ENCODE measurements around the gene BSND.
A peak's percentile ranks its signal among the peaks of the same experiment; 100 is the strongest.

The BSND gene

DNA sequence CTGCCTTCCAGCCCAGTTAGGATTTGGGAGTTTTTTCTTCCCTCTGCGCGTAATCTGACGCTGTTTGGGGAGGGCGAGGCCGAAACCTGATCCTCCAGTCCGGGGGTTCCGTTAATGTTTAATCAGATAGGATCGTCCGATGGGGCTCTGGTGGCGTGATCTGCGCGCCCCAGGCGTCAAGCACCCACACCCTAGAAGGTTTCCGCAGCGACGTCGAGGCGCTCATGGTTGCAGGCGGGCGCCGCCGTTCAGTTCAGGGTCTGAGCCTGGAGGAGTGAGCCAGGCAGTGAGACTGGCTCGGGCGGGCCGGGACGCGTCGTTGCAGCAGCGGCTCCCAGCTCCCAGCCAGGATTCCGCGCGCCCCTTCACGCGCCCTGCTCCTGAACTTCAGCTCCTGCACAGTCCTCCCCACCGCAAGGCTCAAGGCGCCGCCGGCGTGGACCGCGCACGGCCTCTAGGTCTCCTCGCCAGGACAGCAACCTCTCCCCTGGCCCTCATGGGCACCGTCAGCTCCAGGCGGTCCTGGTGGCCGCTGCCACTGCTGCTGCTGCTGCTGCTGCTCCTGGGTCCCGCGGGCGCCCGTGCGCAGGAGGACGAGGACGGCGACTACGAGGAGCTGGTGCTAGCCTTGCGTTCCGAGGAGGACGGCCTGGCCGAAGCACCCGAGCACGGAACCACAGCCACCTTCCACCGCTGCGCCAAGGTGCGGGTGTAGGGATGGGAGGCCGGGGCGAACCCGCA, 40.8 kb downstream of the BSND start, which contains the start of gene PCSK9:
PCSK9 (plus strand) TSS at position 207 of the 741 bp plus-strand sequence; CDS start at position 497, 290 bp downstream.
- Histone ChIP-seq H3K4me3 (ENCODE audit: low read depth, low read length) (peak within 1 kb of the TSS; percentile 71), H2AFZ (ENCODE audit: low read length, unreplicated experiment) (peak within 1 kb of the TSS; percentile 2), H3K36me3 (ENCODE audit: insufficient read depth, low read length) (no peaks in the 10 kb centered on the region), H3K27me3 (ENCODE audit: insufficient read depth, low read length) (peaks cover 80% of the 10 kb centered on the region), H3K4me1 (ENCODE audit: control insufficient read depth, insufficient read depth, low read length, unreplicated experiment) (no peaks in the 10 kb centered on the region), H3K79me2 (ENCODE audit: control insufficient read depth, insufficient read depth, low read length, unreplicated experiment) (no peaks in the 10 kb centered on the region), H3K27ac (ENCODE audit: low read depth, low read length) (no peak within 1 kb of the TSS)

DNA sequence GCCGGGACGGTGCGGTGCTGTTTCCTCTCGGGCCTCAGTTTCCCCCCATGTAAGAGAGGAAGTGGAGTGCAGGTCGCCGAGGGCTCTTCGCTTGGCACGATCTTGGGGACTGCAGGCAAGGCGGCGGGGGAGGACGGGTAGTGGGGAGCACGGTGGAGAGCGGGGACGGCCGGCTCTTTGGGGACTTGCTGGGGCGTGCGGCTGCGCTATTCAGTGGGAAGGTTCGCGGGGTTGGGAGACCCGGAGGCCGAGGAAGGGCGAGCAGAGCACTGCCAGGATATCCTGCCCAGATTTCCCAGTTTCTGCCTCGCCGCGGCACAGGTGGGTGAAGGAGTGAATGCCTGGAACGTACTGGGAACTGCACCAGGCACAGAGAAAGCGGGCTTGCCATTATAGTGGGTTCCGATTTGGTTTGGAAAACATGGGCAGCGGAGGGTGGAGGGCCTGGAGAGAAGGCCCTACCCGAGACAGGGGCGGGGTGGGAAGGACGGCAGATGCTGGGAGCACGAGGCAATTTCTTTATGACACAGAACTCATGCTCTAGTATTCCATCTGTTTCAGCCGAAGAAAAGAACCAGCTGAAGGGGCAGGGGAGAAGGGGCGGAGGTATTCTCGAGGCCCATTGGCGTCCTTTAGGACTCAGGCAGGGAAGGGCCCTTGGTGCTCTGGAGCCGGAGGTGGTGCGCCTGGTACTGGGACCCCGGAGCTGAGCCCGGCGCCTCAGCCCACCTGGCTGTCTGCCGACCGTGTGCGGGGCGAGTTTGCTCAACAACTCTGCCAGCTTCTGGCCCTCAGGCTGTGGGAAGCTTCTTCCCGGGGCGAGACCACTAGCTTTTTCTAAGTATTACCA, 41.6 kb downstream of the BSND start:
- Histone ChIP-seq H3K27me3 (ENCODE audit: insufficient read depth, low read length) (peaks cover 72% of the 10 kb centered on the region), H3K4me3 (ENCODE audit: low read depth, low read length) (peak overlapping the region; percentile 71), H3K36me3 (ENCODE audit: insufficient read depth, low read length) (no peaks in the 10 kb centered on the region), H3K4me1 (ENCODE audit: control insufficient read depth, insufficient read depth, low read length, unreplicated experiment) (no peaks in the 10 kb centered on the region), H3K27ac (ENCODE audit: low read depth, low read length) (no peak overlapping the region), H2AFZ (ENCODE audit: low read length, unreplicated experiment) (no peak overlapping the region), H3K79me2 (ENCODE audit: control insufficient read depth, insufficient read depth, low read length, unreplicated experiment) (no peaks in the 10 kb centered on the region)

DNA sequence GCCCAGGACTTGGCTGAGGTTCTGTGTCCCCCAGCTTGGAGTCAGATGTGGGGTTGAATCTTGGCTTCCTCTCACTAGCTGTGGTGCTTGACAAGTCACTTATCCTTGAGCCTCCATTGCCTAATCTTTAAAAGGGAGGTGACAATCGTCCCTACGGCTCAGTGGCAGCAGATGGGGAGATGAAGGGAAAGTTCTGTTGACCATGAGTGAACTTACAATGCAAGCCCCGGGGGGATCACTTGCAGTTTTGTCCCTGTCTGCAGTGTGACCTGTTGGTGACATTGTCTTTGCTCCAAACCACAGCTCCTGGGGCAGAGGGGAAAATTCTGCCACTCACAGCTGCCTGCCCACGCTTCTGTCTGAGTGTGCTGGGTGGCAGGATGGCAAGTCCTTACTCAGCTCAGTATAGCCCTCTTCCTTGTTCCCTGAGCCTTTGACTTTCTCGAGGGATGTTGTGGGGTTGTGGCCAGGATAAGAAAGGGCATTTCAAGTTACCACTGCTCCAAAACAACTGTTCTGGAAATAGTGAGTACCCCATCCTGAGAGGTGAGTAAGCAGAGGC, 42.3 kb downstream of the BSND start:
- Histone ChIP-seq H3K36me3 (ENCODE audit: insufficient read depth, low read length) (no peaks in the 10 kb centered on the region), H3K27ac (ENCODE audit: low read depth, low read length) (no peak overlapping the region), H3K79me2 (ENCODE audit: control insufficient read depth, insufficient read depth, low read length, unreplicated experiment) (no peaks in the 10 kb centered on the region), H2AFZ (ENCODE audit: low read length, unreplicated experiment) (no peak overlapping the region), H3K27me3 (ENCODE audit: insufficient read depth, low read length) (peaks cover 65% of the 10 kb centered on the region), H3K4me1 (ENCODE audit: control insufficient read depth, insufficient read depth, low read length, unreplicated experiment) (no peaks in the 10 kb centered on the region), H3K4me3 (ENCODE audit: low read depth, low read length) (no peak overlapping the region; the same call in 1 of the 2 replicates)

DNA sequence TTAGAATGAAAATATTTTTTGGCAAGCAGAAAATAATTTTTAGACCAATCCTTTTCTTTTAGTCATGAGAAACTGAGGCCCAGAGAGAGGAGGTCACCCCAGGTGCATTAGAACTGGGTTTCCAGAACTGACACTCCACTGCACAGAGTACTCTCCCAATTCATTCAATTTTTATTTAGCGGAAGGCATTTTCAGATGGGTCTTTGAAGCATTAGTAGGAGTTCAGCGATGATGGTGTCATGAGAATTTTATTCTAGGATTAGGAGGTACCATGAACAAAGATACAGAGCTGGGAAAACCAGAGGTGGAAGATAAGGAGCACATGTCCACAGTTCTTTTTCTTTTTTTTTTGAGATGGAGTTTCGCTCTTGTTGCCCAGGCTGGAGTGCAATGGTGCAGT, 42.9 kb downstream of the BSND start:
- no peaks in the 10 kb centered on the region for H3K36me3 ChIP-seq (ENCODE audit: insufficient read depth, low read length)
- H3K4me3 ChIP-seq (ENCODE audit: low read depth, low read length), result no peak overlapping the region
- H3K79me2 ChIP-seq (ENCODE audit: control insufficient read depth, insufficient read depth, low read length, unreplicated experiment), result no peaks in the 10 kb centered on the region

DNA sequence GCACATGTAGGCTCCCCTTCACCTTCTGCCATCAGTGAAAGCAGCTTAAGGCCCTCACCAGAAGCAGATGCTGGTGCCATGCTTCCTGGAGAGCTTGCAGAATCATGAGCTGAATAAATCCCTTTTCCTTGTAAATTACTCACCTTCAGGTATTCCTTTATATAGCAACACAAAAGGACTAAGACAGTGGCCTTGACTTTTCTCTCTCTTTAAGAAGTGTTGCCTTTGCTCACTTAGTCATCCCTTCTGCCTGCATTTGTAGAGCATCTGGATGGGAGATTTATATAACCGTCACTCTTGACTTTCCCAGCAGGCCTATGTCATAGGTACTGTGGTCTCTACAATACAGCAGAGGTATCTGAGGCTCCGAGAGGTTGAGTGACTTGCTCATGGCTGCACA, 44.3 kb downstream of the BSND start:
- no peak overlapping the region for H3K27ac ChIP-seq (ENCODE audit: low read depth, low read length)
- no peaks in the 10 kb centered on the region for H3K4me1 ChIP-seq (ENCODE audit: control insufficient read depth, insufficient read depth, low read length, unreplicated experiment)
- H3K79me2 ChIP-seq (ENCODE audit: control insufficient read depth, insufficient read depth, low read length, unreplicated experiment), result no peaks in the 10 kb centered on the region
- peaks cover 46% of the 10 kb centered on the region for H3K27me3 ChIP-seq (ENCODE audit: insufficient read depth, low read length)
- H3K36me3 ChIP-seq (ENCODE audit: insufficient read depth, low read length), result no peaks in the 10 kb centered on the region
- H2AFZ ChIP-seq (ENCODE audit: low read length, unreplicated experiment), result no peak overlapping the region
- H3K4me3 ChIP-seq (ENCODE audit: low read depth, low read length), result no peak overlapping the region

More for the DNA sequence above, 42.9 kb downstream of the BSND start:
- no peaks in the 10 kb centered on the region for H3K4me1 ChIP-seq (ENCODE audit: control insufficient read depth, insufficient read depth, low read length, unreplicated experiment)
- no peak overlapping the region for H3K27ac ChIP-seq (ENCODE audit: low read depth, low read length)
- peaks cover 59% of the 10 kb centered on the region for H3K27me3 ChIP-seq (ENCODE audit: insufficient read depth, low read length)
- no peak overlapping the region for H2AFZ ChIP-seq (ENCODE audit: low read length, unreplicated experiment)

DNA sequence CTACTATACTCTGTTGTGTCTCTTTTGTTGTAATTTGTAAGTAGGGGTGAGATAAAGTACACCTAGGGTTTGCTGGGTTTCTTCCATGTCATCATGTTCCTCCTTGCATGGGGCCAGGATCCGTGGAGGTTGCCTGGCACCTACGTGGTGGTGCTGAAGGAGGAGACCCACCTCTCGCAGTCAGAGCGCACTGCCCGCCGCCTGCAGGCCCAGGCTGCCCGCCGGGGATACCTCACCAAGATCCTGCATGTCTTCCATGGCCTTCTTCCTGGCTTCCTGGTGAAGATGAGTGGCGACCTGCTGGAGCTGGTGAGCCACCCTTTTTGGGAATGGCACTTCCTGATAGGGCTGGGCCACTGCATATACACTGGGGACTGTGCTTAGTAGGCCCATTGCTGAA, 45.0 kb downstream of the BSND start:
- Histone ChIP-seq H3K4me1 (ENCODE audit: control insufficient read depth, insufficient read depth, low read length, unreplicated experiment) (no peaks in the 10 kb centered on the region), H2AFZ (ENCODE audit: low read length, unreplicated experiment) (no peak overlapping the region), H3K4me3 (ENCODE audit: low read depth, low read length) (no peak overlapping the region), H3K27me3 (ENCODE audit: insufficient read depth, low read length) (peaks cover 38% of the 10 kb centered on the region), H3K36me3 (ENCODE audit: insufficient read depth, low read length) (no peaks in the 10 kb centered on the region), H3K79me2 (ENCODE audit: control insufficient read depth, insufficient read depth, low read length, unreplicated experiment) (no peaks in the 10 kb centered on the region), H3K27ac (ENCODE audit: low read depth, low read length) (no peak overlapping the region)

DNA sequence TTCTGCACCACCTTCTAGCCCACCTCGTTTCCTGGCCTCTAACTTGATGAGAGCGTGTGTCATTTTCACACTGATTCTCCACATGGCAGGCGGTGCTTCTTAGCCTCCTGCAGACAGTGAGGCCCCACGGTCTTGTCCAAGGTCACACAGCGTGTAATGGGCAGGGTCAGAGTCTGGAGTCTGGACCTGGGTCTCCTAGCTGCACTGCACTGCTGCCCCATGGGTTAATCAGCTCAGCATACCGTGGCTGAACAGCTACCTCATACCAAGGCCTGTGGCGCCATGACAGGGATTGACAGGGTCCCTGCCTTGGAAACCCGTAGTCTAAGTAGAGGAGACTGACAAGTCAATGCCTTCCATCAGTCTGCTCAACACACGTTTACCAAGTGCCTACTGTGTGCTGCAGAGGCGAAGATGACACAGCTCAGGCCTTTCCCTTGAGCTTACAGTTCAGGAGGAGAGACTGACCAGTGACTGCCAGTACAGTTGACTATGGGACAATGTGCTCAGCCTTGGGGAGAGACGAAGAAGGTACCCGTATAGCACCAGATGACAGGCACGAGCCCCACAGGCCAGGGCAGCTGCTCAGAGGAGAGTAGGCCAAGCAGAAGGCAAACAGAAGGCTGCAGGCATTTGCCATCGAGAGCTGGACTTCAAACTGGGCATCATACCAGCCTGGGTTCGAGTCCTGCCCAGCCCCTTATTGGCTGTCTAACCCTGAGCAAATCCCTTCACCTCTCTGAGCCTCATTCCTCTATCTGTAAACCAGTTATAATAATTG, 46.1 kb downstream of the BSND start:
- Histone ChIP-seq H3K4me3 (ENCODE audit: low read depth, low read length) (no peak overlapping the region), H3K27ac (ENCODE audit: low read depth, low read length) (no peak overlapping the region), H3K36me3 (ENCODE audit: insufficient read depth, low read length) (no peaks in the 10 kb centered on the region), H3K79me2 (ENCODE audit: control insufficient read depth, insufficient read depth, low read length, unreplicated experiment) (no peaks in the 10 kb centered on the region), H3K4me1 (ENCODE audit: control insufficient read depth, insufficient read depth, low read length, unreplicated experiment) (no peaks in the 10 kb centered on the region), H2AFZ (ENCODE audit: low read length, unreplicated experiment) (no peak overlapping the region), H3K27me3 (ENCODE audit: insufficient read depth, low read length) (peaks cover 28% of the 10 kb centered on the region)

DNA sequence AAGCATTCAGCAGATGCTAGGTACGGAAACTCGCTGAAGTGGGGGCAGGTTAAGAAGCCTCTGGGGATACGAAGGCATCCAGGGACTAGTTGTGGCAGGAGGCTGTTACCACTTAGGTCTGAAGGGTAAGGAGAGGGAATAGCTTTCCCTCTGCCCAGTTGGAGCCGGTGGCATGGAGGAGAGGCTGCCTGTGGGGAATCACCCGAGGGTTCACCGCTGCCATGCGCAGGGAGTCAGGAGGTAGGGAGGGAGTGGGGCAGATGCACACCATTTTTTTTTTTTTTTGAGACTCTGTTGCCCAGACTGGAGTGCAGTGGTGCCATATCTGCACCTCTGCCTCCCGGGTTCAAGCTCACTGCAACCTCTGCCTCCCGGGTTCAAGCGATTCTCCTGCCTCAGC, 46.7 kb downstream of the BSND start:
- H3K27me3 ChIP-seq (ENCODE audit: insufficient read depth, low read length), result peaks cover 21% of the 10 kb centered on the region
- no peak overlapping the region for H3K27ac ChIP-seq (ENCODE audit: low read depth, low read length)
- no peaks in the 10 kb centered on the region for H3K36me3 ChIP-seq (ENCODE audit: insufficient read depth, low read length)
- H2AFZ ChIP-seq (ENCODE audit: low read length, unreplicated experiment), result no peak overlapping the region
- no peaks in the 10 kb centered on the region for H3K4me1 ChIP-seq (ENCODE audit: control insufficient read depth, insufficient read depth, low read length, unreplicated experiment)
- H3K79me2 ChIP-seq (ENCODE audit: control insufficient read depth, insufficient read depth, low read length, unreplicated experiment), result no peaks in the 10 kb centered on the region
- H3K4me3 ChIP-seq (ENCODE audit: low read depth, low read length), result no peak overlapping the region

DNA sequence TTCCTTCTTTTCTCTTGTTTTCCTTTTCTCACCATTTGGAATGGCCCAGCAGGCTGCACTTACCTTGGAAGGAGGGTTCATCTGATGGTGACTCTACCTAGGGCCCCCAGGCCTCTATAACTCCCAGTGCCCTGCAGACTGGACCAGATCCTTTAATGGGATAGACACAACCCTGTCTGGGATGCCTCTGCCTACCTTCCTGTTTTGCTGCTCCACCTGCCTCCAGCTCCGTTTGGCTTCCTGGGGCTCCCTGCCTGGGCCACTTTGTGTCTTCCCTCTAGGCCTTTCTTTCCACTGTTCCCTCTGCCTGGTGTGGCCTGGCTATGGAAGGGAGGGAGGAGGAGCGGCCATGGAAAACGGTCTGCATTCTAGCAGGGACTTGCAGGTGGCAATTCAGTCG, 48.1 kb downstream of the BSND start:
- Histone ChIP-seq H3K4me3 (ENCODE audit: low read depth, low read length) (no peak overlapping the region), H3K27ac (ENCODE audit: low read depth, low read length) (no peak overlapping the region), H3K27me3 (ENCODE audit: insufficient read depth, low read length) (peaks cover 7% of the 10 kb centered on the region), H3K36me3 (ENCODE audit: insufficient read depth, low read length) (no peaks in the 10 kb centered on the region), H3K4me1 (ENCODE audit: control insufficient read depth, insufficient read depth, low read length, unreplicated experiment) (no peaks in the 10 kb centered on the region), H2AFZ (ENCODE audit: low read length, unreplicated experiment) (no peak overlapping the region), H3K79me2 (ENCODE audit: control insufficient read depth, insufficient read depth, low read length, unreplicated experiment) (no peaks in the 10 kb centered on the region)

DNA sequence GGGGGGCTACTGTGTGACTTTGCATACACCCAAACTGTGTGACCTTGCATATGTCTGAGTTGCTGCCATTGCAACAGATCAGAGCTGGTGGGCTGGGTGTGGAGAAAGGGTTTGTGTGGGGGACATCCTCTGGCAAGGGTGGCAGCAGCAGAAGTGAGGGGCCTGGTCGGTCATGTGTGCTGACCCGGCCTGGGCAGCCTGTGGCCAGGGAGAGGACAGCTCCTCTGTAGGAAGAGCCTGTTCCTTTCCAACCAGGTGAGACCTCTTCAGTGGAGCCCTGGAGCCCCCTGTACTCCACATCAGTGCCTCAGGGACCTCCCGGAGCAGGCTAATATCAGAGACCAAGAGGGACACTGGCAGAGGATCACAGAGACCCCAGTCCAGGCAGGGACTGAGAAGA, 48.9 kb downstream of the BSND start:
- Histone ChIP-seq H3K27me3 (ENCODE audit: insufficient read depth, low read length) (peaks cover under 1% of the 10 kb centered on the region; the same call in 1 of the 2 replicates), H3K79me2 (ENCODE audit: control insufficient read depth, insufficient read depth, low read length, unreplicated experiment) (no peaks in the 10 kb centered on the region), H3K36me3 (ENCODE audit: insufficient read depth, low read length) (no peaks in the 10 kb centered on the region)

More for the DNA sequence above, 48.9 kb downstream of the BSND start:
- H3K4me3 ChIP-seq (ENCODE audit: low read depth, low read length), result no peak overlapping the region
- no peaks in the 10 kb centered on the region for H3K4me1 ChIP-seq (ENCODE audit: control insufficient read depth, insufficient read depth, low read length, unreplicated experiment)
- H2AFZ ChIP-seq (ENCODE audit: low read length, unreplicated experiment), result no peak overlapping the region
- H3K27ac ChIP-seq (ENCODE audit: low read depth, low read length), result no peak overlapping the region

Measured in ACC112 (cell line).